ENCODE measurements around the gene ITGBL1. TPM values are rescaled to one million over a fixed set of nuclear protein-coding genes. Genes with fewer than 3 reads are reported as not detected.

Gene ITGBL1
- total and polyA plus RNA-seq, 2 of the 13 experiments (the other 11 are each of a cell fraction or from before 2014, with no cell fraction given) = 0.02 TPM; not detected in 1

GRCh38 chr13:101515504-101515903 lies 63.0 kb downstream of the ITGBL1 start:
- DNase-seq (ENCODE audit: low spot score) = no peak
- H4K20me1 ChIP-seq (ENCODE audit: insufficient read depth, low read length) = no peaks in the 10 kb centered on the region
- no peak overlapping the region for H3K9ac ChIP-seq (ENCODE audit: insufficient read depth, low read depth, low read length)
- in situ Hi-C loops (cut with HindIII; ENCODE audit: extremely low pct_ligation_motif_present, low pct_unique_long_range_greater_than_20kb) (no loop called here), intact Hi-C loops (cut with micrococcal nuclease; ENCODE audit: unreplicated experiment) (no loop called here)
- no peak for FAIRE-seq
- no TSS peak for BruUV-seq (replicated peaks)
- H3K27me3 ChIP-seq (ENCODE audit: control insufficient read depth in 1 of 2, insufficient read depth in 2 of 2, low read length in 2 of 2) = no peaks in the 10 kb centered on the region
- no peak overlapping the region for H3K4me2 ChIP-seq (ENCODE audit: low read depth, low read length)
- no peak overlapping the region for H3K27ac ChIP-seq (ENCODE audit: extremely low read length, insufficient read depth, low read length)
- no peak overlapping the region for H2AFZ ChIP-seq (ENCODE audit: low read length)
- CTCF ChIA-PET (ENCODE audit: low intra/inter-chr PET ratio, low total read pairs) = interaction anchor here (1.6 kb wide), 1 partner anchor 242 kb away, joined by 15 read pairs; no protein-coding TSS in a partner anchor
- H3K79me2 ChIP-seq (ENCODE audit: insufficient read depth, low read length) = no peaks in the 10 kb centered on the region
- no peak overlapping the region for H3K4me3 ChIP-seq (replicated peaks in 1 of 3; ENCODE audit: insufficient read depth in 1 of 3, low read depth in 2 of 3, low read length in 3 of 3)
- POLR2A ChIA-PET = no interaction called here
- ATAC-seq = no peak
- no peaks in the 10 kb centered on the region for H3K4me1 ChIP-seq (ENCODE audit: insufficient read depth, low read length)
- 2% methylated on average over 3 of the region's 3 CpGs for WGBS (ENCODE audit: low lambda C conversion rate)
- no peaks in the 10 kb centered on the region for H3K9me3 ChIP-seq (ENCODE audit: low read length)
- H3K36me3 ChIP-seq (replicated peaks in 1 of 2; ENCODE audit: control insufficient read depth in 1 of 2, insufficient read depth in 2 of 2, low read length in 2 of 2) = no peaks in the 10 kb centered on the region
- TF ChIP-seq STAT5B (CRISPR knock-in tag; IDR thresholded peaks at IDR 0.05) (no peak), ZNF720 (CRISPR knock-in tag; IDR thresholded peaks at IDR 0.05) (no peak), GPBP1L1 (CRISPR knock-in tag; IDR thresholded peaks at IDR 0.05) (no peak), TERF1 (CRISPR knock-in tag; IDR thresholded peaks at IDR 0.05) (no peak), FOXP4 (CRISPR knock-in tag; IDR thresholded peaks at IDR 0.05) (no peak), ATAD3A (CRISPR knock-in tag; IDR thresholded peaks at IDR 0.05) (no peak), RFX3 (CRISPR knock-in tag; IDR thresholded peaks at IDR 0.05) (no peak), ZSCAN31 (CRISPR knock-in tag; IDR thresholded peaks at IDR 0.05; ENCODE audit: low read depth) (no peak), TEAD3 (CRISPR knock-in tag; optimal IDR thresholded peaks at IDR 0.05; ENCODE audit: borderline replicate concordance) (no peak), AFF4 (CRISPR knock-in tag; IDR thresholded peaks at IDR 0.05) (no peak), ZNF160 (CRISPR knock-in tag; IDR thresholded peaks at IDR 0.05) (no peak), ASH2L (IDR thresholded peaks at IDR 0.05; ENCODE audit: insufficient read length, low read depth, low read length) (no peak), HNF1B (CRISPR knock-in tag; IDR thresholded peaks at IDR 0.05) (no peak), KLF13 (CRISPR knock-in tag; IDR thresholded peaks at IDR 0.05) (no peak), TCF7 (IDR thresholded peaks at IDR 0.05; ENCODE audit: low read depth) (no peak), THAP11 (CRISPR knock-in tag; IDR thresholded peaks at IDR 0.05) (no peak)

All from HepG2 (cell line).